ENCODE data around the gene LUC7L. TPM values are rescaled to one million over a fixed set of nuclear protein-coding genes. Genes with fewer than 3 reads are reported as not detected.
A peak's percentile ranks its signal among the peaks of the same experiment; 100 is the strongest.
"Not testable (repeated sequence)": the region's sequence is repeated elsewhere in the genome, so short reads cannot be mapped to it uniquely, and the experiment has no call there.

Gene LUC7L
- total RNA-seq, 1 donor from 2014 or later = 72.1 TPM

DNA sequence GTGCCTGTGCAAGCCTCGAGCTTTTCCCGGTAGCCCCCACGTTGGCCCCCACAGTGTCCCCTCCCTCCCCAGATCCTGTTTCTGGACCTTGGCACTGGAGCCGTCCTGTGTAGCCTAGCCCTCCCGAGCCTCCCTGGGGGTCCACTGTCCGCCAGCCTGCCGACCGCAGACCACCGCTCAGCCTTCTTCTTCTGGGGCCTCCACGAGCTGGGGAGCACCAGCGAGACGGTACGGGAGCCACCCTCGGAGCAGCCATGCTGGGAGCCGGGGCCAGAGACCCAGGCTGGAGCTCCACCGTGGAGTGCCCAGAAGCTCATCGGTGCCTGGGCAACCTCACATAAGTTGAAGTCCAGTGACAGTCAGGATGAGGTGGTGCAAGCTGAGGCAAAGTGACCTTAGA, 34.7 kb upstream of the LUC7L start:
- no peak for DNase-seq (ENCODE audit: low spot score)

DNA sequence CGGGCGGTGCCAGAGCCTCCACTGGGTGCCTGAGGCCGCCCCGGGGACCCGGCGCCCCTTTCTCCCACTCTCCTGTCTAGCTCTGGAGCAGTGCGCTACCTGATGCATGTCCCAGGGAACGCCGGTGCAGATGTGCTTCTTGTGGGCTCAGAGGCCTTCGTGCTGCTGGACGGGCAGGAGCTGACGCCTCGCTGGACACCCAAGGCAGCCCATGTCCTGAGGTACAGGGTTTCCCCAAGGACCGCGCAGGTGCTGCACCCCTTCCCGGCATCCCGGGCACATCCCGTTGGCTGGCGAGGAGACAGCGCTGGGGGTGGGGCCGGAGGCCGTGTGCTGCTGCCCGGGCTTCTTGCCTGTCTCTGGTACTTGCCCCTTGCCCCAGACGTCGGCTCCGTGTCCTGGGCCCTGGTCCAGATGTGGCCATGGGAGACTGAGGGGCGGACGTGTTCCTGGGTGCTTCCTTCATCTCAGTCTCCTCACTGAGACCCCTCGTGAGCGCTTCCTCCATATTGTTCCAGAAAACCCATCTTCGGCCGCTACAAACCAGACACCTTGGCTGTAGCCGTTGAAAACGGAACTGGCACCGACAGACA, 34.0 kb upstream of the LUC7L start:
- no peak for DNase-seq (ENCODE audit: low spot score)

DNA sequence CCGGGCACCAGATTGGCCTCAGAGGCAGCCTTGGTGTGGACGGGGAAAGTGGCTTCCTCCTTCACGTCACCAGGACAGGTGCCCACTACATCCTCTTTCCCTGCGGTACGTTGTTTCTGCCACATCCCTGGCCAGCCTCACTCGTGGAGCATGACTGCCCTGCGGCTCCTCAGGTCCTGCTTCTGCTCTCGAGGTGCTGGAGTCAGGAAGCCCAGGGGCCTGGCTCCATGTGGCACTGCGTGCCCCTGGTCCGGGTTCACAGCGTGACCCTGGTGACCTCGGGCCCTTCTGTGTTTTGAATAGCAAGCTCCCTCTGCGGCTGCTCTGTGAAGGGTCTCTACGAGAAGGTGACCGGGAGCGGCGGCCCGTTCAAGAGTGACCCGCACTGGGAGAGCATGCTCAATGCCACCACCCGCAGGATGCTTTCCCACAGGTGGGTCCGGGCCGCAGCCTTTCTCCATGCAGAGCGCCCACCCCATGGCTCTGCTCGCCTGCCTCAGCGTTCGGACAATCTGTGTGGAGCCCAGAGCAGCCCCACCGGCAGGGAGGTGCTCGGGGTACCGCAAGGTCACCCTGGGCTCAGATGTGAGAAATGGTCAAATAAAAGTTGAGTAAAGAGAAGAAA, 33.0 kb upstream of the LUC7L start:
- DNase-seq (ENCODE audit: low spot score) = no peak

DNA sequence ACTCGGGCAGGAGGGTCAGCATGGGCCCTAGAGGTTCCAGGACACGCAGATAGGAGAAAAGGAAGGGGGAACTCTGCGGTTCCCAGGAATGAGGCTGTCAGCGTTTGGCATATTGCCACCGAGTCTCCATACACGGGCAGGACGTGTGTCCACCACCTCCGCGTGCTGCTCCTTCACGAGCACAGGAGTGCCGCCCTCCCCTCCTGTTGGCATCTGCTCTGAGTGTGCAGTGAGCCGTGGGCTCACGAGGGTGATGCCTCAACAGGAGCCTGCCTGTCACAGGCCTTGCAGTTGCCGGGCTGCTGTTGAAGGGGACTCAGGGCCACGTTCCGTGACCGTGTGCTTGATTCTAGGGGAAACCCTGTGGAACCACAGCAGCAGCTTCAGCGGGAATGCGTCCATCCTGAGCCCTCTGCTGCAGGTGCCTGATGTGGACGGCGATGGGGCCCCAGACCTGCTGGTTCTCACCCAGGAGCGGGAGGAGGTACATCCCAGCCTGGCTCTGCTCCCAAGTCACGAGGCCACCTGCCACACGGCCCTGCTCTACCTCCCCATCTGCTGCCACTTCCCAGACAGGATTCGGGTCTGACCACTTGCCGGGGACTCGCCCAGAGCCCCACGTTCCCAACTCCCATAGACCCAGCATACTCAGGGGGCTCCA, 31.9 kb upstream of the LUC7L start:
- no peak for DNase-seq (ENCODE audit: low spot score)

DNA sequence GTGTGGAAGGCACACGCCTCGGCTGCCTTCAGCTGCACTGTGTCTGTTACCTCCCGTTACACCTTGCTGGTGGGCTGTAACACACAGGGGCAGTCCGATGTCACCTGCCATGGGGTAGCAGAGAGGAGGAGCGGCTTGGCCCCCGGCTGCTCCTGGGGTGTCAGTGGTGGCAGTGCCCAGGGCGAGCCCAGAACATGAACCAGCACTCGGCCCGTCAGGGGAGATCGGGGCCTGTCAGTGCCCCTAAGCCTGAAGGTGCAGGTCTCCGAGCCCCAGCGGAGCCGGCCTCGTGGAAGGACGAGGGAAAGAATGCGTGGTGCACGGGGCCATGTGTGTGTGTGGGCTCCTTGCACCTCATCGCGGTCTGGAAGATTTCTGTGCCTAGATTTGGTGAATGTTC, 31.1 kb upstream of the LUC7L start:
- no peak for DNase-seq (ENCODE audit: low spot score)

DNA sequence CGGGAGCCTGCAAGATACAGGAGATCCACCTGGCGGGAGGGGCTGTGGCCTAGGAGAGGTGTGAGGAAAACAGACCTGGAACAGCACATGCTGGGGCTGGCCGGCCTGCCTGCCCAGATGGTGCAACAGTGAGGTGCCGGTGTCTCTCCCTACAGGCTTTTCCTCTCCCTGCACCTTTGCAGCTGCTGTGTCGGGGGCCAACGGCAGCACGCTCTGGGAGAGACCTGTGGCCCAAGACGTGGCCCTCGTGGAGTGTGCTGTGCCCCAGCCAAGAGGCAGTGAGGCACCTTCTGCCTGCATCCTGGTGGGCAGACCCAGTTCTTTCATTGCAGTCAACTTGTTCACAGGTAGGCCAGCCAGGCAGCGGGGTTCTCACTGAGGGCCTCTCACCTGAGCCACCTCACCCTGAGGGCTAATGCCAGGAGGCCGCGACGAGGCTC, 30.6 kb upstream of the LUC7L start:
- DNase-seq (ENCODE audit: low spot score) = no peak

DNA sequence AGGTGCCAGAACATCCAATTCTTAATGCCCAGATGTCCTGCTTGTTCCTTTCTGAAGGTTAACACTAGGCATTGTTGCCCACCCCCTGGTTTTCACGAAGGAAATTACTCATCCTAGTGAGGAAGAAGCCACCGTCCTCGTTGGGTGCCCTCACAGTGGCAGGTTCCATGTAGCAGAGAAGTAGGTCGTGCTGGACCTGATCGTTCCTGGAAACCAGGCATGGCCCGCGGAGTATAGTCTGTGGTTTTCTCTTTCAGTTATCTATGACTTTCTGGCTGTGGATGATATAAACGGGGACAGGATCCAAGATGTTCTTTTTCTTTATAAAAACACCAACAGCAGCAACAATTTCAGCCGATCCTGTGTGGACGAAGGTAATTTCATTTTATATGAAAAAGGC, 30.0 kb upstream of the LUC7L start:
- no peak for DNase-seq (ENCODE audit: low spot score)

DNA sequence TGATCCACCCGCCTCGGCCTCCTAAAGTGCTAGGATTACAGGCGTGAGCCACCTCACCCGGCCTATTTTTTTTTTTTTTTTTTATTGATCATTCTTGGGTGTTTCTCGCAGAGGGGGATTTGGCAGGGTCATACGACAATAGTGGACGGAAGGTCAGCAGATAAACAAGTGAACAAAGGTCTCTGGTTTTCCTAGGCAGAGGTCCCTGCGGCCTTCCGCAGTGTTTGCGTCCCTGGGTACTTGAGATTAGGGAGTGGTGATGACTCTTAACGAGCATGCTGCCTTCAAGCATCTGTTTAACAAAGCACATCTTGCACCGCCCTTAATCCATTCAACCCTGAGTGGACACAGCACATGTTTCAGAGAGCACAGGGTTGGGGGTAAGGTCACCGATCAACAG, 28.8 kb upstream of the LUC7L start:
- DNase-seq (ENCODE audit: low spot score) = not testable (repeated sequence)

DNA sequence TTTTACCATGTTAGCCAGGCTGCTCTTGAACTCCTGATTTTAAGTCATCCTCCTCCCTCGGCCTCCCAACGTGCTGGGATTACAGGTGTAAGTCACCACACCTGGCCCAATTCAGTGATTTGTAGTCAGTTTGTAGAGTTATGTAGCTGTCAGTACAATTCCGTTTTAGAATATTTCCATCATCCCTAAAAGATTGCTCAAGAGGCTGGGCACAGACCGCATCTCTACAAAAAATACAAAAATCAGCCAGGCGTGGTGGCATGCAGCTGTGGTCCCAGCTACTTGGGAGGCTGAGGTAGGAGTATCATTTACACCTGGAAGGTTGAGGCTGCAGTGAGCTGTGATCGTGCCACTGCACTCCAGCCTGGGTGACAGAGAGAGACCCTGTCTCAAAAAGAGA, 25.9 kb upstream of the LUC7L start:
- no peak for DNase-seq (ENCODE audit: low spot score)

DNA sequence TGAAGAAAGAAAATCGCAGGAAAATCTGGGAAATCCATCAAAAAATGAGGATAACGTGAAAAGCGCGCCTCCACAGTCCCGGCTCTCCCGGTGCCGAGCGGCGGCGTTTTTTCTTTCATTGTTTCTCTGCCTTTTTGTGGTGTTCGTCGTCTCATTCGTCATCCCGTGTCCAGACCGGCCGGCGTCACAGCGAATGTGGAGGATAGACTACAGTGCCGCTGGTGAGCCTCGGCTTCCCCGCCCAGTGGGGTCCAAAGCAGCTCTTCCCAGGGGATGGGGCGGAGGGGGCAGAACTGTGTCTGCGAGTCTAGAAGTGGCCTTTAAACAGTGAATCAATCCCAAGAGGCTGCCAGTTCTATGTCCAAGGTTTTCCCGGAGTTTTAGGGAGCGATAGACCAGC, 25.2 kb upstream of the LUC7L start:
- DNase-seq (ENCODE audit: low spot score) = no peak

DNA sequence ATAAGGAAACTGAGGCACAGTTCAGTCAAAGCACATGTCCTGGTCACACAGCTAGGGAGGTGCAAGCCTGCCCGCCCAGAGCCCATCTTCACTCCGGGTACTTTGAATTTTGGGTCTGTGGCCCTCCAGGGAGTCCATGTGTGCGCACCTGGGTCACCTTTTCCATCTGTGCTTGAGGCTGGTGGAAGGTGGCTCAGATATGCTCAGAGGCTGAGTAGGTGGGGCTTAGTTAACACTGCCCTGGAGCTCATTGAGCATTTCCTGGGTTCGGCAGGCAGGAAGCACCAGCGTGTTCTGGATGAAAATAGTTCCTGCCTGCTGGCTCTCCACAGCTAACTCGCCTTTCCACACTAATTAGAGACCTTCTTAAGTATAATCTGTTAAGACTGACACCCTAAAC, 24.6 kb upstream of the LUC7L start:
- no peak for DNase-seq (ENCODE audit: low spot score)

DNA sequence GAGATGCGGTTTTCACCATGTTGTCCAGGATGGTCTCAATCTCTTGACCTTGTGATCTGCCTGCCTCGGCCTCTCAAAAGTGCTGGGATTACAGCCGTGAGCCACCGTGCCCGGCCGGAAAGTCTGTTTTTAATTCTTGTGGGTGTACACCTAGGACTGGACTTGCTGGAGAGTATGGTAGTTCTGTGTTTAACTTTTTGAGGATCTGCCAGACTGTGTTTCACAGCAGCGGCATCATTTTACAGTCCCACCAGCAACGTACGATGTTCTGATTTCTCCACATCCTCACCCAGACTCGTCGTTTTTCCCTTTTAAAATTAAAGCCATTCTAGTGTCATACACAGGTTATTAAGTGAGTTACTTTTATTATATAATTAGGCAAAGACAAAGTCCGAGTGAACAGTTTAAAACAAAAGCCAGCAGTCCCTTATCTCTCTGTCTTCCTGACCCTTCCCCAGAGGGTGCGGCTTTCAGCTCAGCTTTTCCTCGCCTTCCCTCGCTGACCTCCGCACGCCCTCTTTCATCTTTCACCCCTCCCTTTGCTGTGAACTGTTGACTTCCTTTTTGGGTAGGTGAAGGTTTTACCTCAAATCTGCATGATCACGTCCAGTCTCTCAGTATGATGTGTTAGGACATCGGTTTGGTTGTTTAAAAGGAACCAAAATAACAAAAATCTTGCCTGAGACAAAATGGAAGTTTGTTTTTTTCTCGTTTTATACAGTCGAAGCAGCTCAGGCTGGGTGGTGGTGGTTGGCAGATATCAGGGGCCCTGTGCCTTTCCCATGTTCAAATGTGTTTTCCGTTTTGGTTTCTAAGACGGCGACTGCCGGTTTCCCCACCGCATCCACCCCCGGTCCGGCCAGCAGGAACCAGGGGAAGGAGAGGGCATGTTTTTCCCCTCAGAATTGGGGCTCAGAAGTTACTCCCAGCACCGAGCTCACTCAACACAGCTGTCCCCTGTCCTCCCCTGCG, 23.4 kb upstream of the LUC7L start:
- peak; percentile 26 for DNase-seq (ENCODE audit: low spot score)

DNA sequence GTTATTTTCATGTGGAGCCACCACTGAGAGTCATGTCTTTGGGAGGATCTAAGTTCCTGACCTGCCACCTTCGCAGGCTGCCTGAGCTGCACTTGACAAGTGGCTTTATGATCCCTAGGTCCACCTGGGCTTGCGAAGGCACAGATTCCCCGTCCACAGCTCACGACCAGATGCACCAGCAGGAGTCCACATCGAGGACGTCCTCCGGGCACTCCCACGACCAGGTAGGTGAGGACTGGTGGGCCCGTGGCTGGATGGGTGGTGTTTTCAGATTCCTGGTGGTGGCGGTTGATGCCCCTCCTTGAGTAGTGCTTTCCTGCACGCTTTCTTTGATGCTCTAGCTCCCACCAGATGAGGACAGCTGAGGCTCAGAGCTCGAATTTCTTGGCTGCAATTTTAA, 20.2 kb upstream of the LUC7L start:
- DNase-seq (ENCODE audit: low spot score) = no peak

DNA sequence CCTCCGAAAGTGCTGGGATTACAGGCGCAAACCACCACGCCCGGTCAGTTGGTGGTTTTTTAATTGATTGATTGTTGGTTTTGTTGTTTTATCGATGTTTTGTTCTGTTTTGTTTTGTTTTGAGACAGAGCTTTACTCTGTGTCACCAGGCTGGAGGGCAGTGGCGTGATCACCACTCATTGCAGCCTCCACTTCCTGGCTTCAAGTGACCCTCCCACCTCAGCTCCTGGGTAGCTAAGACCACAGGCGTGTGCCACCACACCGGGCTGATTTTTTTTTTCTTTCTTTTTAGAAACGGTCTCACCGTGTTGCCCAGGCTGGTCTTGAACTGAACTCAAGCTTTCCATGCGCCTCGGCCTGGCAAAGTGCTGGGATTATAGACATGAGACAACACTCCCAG, 17.8 kb upstream of the LUC7L start:
- DNase-seq (ENCODE audit: low spot score) = no peak

DNA sequence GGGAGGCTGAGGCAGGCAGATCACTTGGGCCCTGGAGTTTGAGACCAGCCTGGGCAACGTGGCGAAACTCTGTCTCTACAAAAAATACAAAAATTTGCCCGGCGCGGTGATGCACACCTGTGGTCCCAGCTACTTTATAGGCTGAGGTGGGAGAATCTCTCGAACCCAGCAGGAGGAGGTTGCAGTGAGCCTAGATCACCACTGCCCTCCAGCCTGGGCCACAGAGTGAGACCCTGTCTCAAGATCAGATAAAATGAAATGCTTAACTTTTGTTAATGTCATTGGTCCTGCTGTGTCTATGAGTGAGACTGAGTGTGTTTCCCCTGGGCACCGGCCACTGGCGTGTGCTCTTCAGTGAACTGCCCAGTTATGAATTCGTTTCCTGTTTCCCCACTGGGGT, 15.9 kb upstream of the LUC7L start:
- DNase-seq (ENCODE audit: low spot score) = no peak

DNA sequence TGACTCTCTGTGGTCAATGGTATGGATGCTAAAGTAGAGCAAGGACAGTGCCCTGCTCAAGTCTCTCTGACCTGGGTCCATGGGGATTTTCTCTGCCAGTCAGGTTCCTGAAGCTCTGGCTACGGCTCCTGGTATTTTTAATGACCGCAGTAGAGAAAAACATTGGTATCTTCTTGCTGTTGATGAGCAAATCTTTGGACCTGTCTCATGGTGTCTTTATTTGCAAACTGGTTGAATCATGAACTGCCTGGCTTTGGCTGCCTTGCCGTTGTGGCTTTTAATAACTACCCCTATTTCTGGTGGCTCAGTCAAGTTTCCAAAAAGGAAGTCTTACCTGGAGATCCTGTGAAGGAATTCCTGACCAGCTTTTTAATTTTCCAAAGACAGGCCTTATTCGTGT, 14.1 kb upstream of the LUC7L start:
- no peak for DNase-seq (ENCODE audit: low spot score)

DNA sequence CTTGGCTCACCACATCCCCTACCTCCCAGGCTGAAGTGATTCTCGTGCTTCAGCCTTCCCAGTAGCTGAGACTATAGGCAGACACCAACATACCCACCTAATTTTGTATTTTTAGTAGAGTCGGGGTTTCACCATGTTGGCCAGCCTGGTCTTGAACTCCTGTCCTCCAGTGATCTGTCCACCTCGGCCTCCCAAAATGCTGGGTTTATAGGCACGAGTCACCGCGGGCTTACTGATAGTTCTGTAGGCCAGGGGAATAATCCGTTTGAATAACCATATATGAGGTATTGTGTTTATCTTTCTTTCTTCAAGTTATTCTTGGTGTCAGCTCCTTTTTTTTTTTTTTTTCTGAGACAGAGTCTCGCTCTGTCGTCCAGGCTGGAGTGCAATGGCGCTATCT, 13.0 kb upstream of the LUC7L start:
- DNase-seq (ENCODE audit: low spot score) = no peak

DNA sequence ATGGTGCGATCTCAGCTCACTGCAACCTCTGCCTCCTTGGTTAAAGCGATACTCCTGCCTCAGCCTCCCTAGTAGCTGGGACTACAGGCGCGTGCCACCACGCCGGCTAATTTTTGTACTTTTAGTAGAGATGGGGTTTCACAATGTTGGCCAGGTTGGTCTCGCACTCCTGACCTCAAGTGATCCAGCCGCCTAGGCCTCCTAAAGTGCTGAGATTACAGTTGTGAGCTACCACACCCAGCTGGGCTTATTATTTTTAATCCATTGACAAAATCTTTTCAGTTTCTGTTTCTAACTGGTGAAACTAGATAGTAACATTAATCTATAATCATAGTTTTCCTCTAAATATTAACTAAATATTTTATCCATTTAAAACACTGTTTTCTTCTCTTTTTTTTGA, 11.3 kb upstream of the LUC7L start:
- no peak for DNase-seq (ENCODE audit: low spot score)

DNA sequence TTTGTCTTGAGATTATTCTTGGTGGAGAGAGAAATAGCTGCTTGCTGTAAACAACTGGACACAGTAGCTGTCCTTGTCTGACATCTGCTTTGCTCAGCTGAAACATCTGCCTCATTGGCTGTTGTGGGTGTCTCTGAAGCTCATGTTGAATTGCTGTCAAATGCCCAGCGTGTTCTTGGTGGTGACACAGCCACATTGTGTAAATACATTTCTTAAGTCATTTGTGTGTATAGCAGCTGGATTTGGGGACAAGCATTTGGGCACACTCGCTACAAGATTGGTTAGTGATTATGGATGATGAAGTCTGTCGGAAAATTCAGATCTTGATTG, 10.7 kb upstream of the LUC7L start:
- no peak for DNase-seq (ENCODE audit: low spot score)

DNA sequence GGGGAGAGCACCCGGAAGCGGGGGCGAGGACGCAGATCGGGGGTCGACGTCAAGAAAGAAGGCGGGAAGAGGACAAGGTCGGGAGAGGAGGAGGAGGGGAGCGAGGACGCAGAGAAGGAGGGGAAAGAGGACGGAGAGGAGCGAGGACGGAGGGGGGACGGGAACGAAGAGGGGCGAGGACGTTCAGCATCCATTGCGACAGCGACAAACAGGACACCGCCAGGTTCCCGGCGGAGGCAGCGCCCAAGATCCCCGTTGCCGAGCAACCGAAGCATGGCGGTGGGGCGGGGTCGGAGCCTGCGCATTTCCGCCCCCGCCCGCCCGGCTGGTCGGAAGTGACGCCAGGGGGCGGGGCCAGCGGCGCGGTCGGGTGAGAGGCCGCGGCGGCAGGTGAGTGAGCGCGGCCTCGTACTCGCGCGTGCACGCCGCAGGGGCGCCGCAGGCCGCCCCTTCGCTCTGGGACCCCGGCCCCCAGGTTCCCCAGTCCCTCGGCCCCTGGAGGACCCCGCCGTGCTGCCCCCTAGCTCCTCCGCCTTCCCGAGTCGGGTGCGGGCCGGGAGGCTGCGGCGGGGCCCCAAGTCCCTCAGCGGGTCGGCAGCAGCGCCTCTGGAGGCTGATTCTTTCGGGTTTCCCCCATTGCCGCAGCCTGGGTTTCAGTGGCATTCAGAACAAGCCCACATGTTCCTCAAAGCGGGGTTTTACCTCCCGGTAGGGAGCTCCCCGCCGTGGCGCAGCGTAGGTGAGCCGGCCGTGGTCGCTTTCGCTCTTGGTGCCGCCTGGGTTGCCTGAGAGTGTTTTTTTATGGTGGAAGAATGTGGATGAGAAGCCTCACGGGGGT, 5.4 kb upstream of the LUC7L start, which contains the start of gene FAM234A:
FAM234A (plus strand) TSS at position 354 of the 838 bp plus-strand sequence. CDS start 19,593 bp downstream, outside the sequence.
- peak; percentile 93 for DNase-seq (ENCODE audit: low spot score)

DNA sequence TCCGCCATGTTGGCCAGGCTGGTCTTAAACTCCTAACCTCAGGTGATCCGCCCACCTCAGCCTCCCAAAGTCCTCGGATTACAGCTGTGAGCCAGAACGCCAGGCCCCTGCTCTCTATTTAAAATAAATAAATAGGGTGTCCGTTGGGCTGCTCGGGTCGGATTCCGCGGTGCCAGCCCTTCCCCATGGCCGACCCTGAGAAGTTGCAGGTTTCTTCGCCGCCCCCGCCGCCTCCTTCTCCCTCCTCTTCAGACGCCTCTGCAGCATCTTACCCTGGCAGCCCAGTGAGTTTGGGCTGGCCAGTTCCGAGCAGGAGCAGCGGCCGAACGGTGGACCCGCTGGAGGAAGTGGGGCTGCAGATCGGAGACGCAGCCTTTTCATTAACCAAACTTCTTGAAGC, 1.7 kb upstream of the LUC7L start:
- DNase-seq (ENCODE audit: low spot score) = no peak
